SIG-M5 treated with dmso at 0.1 percent for 504 hours (cell line): Measurements from ENCODE around the gene MAPK8IP1.
"Not testable (repeated sequence)": the region's sequence is repeated elsewhere in the genome, so short reads cannot be mapped to it uniquely, and the experiment has no call there.

Experiments
- DNase-seq: peaks from one replicate; lab custom pipeline; 2025; ENCODE audit not compliant: unreplicated experiment; lab: John Stamatoyannopoulos, UW

Gene MAPK8IP1

DNA sequence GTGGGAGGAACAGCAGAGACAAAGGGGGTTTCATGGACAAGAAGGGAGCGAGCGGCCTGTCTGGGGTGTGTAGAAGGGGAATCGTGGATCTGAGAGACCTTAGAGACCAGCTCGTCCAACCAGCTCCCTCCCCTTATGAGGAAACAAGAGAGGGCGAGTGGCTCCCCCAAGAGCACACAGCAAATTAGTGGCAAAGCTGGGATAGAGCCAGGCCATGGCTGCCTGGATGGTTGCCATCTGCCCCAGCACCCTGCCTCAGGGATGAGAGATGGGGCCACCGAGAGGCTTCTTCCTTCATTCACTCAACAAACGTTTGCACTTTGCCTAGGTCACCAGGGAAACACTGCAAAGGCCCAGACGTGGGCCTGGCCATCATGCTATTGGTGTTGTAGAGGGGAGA lies 4.1 kb downstream of the MAPK8IP1 start:
- DNase-seq = no peak

DNA sequence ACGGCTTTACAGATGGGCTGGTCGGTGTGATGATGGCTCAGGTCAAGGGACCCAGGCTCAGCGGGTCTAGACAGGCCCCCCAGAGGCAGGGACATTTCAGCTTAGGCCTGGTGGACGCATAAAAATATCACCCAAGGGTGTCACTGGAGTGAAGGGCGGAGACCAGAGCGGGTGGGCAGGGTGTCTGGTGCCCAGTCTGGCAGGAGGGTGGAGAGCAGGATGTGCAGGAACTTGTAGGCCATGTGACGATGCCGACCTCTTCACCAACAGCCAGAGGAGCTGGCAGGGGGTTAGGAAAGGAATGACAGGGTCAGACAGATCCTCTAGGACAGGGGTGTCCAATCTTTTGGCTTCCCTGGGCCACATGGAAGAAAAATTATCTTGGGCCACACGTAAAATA lies 4.5 kb downstream of the MAPK8IP1 start:
- no peak for DNase-seq

DNA sequence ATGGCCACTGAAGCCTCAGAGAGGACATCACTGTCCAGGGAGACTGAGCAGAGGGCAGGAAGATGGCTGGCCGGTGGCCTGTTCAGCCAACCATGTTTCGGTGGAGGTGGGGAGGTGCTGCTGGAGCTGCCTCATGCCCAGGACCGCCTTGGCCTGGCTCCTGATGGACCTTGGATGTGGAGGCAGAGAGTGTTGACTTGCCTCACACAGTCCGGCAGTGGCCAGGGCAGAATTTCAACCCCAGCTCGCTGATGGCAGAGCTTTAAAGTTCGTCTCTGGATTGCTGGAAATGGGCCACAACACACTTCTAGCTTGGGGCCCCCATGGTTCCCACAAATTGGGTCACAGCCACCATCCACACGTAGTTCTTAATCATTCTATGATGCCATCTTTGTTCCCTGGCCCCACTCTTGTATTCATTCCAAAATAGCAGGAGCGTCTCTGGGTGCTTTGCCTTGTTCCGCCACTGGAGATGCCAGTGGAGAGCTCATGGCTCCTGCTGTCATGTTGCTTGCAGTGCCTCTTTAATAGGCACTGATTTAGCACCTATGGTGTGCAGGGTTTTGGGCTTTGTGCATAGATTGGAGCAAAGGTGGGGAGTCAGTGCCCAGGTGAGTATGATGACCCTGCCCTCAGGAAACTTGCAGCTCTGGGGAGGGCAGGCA lies 5.6 kb downstream of the MAPK8IP1 start:
- no peak for DNase-seq

GRCh38 chr11:45892856-45893255 lies 7.4 kb downstream of the MAPK8IP1 start:
- no peak for DNase-seq

GRCh38 chr11:45894555-45895247 lies 9.2 kb downstream of the MAPK8IP1 start:
- no peak for DNase-seq

DNA sequence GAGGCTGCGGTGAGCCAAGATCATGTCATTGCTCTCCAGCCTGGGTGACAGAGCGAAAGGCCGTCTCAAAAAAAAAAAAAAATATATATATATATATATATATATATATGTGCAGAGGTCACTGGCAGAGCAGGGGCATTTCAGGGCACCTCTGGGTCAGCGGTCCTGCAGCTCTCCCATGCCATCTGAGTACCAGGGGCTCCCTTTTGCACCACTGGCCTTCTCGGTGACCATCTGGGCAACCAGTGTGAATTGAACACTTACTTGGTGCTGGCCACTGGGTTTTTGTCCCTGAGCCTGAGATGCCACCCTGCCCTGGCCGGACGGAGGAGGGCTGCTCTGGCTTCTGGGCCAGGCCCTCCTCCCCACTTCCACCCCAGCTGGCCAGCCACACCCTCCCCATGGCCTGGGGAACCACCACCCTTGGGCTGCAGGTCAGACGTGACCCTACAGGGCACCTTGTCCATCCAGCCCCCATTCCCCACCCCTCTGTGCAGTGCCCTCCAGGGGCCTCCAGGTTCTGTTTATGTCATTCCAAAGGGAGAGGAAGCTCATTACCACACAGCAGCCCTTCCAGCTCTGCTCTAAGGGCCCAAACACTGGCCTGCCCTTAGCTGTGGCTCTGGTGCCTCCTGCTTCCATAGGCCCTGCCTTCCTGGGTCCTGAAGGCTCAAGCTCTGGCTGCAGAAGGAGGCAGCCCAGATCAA lies 10.3 kb downstream of the MAPK8IP1 start:
- DNase-seq = no peak

DNA sequence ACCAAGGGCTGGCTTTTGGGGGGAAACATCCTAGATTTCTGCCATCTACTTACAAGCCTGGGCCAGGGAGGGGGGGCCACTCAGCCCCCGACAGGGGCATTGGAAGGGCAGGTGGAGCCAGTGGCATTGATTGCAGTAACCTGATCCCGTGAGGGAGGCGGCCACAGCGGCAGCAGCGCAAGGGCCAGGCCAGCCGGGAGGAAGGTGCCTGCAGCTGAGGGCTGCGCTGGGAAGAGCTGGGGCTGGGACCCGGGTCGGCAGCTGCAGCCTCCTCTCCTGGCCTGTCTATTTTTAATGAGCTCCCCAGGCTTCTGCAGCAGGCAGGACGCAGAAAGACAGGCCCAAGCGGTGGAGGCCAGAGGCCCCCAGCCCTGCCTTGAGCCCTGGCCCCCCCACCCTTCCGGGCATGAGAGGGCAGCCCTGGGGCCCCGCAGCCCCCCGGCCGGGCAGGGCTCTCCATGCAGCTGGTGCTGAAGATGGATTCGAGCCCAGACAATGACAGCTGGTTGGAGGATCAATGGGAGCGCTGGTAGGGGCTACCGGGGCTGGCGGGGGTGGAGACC lies 11.1 kb downstream of the MAPK8IP1 start:
- no peak for DNase-seq

- no peak for DNase-seq
Measured at GRCh38 chr11:45897556-45897955, 12.1 kb downstream of the MAPK8IP1 start.

DNA sequence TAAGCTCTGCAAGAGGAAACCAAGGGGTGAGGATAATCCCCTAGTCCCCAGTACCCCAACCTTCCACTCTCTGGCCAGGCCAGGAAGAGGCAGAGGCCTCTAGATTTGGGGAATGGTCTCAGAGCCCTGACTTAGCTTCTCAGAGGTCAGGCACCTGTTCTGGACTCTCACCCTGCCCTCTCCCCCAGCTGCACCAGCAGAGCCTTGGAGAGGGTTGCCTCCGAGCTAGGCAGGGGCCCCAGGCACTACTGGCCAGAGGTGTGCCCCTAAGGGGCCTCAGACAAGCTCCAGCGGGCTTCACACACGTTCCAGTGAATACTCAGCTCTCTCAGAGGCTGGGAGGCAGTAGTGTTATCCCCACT lies 13.6 kb downstream of the MAPK8IP1 start:
- no peak for DNase-seq

DNA sequence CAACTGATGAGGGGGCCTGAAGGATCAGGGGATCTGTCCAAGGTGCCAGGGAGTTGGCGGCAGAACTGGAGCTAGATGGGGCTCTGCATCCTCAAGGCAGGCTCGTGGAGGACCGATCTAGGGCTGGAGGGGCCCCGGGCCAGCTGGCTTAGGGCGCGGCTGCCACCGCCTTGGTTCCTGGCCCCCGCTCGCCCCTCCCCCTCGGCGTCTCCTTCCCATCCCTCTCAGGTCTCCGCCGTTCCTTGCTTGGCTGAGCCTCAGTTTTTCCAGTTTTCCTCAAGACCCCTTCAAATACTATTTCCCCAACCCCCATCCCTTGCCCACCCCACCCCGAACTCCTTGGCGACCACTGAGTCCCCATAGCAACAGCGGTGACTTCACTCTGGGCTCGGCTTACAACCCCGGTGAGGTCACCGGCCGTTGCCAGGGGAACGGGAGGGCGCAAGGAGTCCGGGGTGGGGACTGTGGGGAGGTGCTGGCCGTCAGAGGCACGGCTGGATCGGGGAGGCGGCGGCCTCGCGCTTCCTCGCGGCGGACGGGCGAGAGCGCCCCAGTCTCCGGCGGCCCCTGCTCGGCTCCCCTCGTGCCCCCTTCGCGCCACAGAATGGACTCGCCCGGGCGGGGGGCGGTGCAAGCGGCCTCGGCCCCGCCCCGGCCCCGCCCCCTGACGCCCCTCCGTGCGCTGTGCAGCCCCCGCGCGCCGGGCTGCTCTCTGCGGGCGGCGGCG lies 14.2 kb downstream of the MAPK8IP1 start:
- DNase-seq = peak; percentile 47

- DNase-seq = not testable (repeated sequence)
Measured at GRCh38 chr11:45900175-45900800, 14.8 kb downstream of the MAPK8IP1 start.

GRCh38 chr11:45900916-45901617 lies 15.6 kb downstream of the MAPK8IP1 start:
- no peak for DNase-seq

DNA sequence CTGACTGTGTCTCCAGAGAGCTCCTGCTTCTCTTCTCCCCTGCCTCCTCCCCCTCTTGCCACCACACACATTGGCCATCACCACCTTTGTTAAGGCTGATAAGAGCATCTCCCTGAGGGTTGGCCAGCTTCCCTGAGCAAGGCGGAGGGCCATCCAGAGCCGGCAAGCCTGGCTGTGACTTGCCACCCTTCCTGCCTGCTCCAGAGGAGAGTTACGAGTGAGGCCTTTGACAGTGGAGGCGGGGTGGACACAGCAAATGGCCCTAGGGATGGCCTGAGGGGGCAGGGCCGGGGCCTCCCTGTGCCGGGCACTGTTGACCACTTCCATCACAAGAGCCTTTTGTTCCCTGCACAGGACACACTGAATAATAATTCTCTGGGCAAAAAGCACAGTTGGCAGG lies 16.2 kb downstream of the MAPK8IP1 start:
- no peak for DNase-seq

DNA sequence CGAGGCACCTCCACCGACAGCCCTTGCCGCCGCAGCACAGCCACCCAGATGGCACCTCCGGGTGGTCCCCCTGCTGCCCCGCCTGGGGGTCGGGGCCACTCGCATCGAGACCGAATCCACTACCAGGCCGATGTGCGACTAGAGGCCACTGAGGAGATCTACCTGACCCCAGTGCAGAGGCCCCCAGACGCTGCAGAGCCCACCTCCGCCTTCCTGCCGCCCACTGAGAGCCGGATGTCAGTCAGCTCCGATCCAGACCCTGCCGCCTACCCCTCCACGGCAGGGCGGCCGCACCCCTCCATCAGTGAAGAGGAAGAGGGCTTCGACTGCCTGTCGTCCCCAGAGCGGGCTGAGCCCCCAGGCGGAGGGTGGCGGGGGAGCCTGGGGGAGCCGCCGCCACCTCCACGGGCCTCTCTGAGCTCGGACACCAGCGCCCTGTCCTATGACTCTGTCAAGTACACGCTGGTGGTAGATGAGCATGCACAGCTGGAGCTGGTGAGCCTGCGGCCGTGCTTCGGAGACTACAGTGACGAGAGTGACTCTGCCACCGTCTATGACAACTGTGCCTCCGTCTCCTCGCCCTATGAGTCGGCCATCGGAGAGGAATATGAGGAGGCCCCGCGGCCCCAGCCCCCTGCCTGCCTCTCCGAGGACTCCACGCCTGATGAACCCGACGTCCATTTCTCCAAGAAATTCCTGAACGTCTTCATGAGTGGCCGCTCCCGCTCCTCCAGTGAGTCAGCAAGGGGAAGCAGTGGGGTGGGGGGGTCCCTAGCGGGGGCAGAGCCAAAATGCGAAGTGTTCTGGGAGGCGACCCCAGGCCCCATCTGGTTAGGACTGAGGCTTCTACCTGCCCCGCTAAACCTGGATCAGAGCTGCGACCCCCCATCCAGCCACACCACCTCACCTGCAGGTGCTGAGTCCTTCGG lies 17.3 kb downstream of the MAPK8IP1 start:
- DNase-seq = no peak

- no peak for DNase-seq
Measured at GRCh38 chr11:45904309-45904915, 19.0 kb downstream of the MAPK8IP1 start.

DNA sequence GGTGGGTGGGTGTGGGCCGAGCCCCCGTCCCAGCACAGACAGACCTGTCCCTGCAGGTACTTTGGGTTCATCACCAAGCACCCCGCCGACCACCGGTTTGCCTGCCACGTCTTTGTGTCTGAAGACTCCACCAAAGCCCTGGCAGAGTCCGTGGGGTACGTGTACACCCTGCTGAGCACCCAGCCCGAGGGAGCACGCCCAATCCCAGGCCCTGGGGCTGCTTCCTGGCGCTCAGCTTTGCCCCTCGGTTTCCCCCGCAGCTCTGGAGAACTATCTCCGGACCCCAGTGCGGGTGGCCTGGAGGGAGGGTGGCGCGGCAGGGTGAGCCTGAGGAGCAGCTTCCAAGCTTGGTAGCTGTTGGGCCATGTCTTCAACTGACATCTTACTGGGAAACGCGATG lies 19.6 kb downstream of the MAPK8IP1 start:
- DNase-seq = no peak

GRCh38 chr11:45905576-45905975 lies 20.1 kb downstream of the MAPK8IP1 start:
- not testable (repeated sequence) for DNase-seq

- DNase-seq = no peak
Measured at GRCh38 chr11:45906096-45906682, 20.7 kb downstream of the MAPK8IP1 start.
